K562 (cell line): ENCODE results near the gene TNIK. TPM values are rescaled to one million over a fixed set of nuclear protein-coding genes. Genes with fewer than 3 reads are reported as not detected.

ENCODE experiments used
- ATAC-seq: fragments of 200-7000 bp; cut with Tn5 transposase; 3 replicates; pipeline ENCODE4 v1.9.1; 2020; ENCODE audit warnings: moderate library complexity
- BruUV-seq: library from RNA; stranded (reverse); fragments of 400-500 nt; replicated peaks from 2 replicates; lab custom pipeline; 2021; lab: Mats Ljungman, UMichigan
- CTCF ChIA-PET: fragments of 300-600 bp; formaldehyde crosslinking; extraction: SDS; loops from one replicate; lab custom pipeline; 2021; ENCODE audit warnings: low intra/inter-chr PET ratio; lab: Yijun Ruan, JAX
- POLR2A ChIA-PET: fragments of 300-600, 350-650 bp; sonication (Branson Sonifier 250); formaldehyde crosslinking; extraction: SDS; loops from one replicate; lab custom pipeline; 2021; ENCODE audit warnings: antibody characterized with exemption, inconsistent platforms; lab: Yijun Ruan, JAX
- DNase-seq, 4 experiments: peaks; one replicate each; pipeline versions ENCODE4 v3.0.0 to v3.0.0-alpha.2; 2011 to 2018; ENCODE audit warnings: low spot score in 3 of 4, mixed read lengths in 3 of 4; ENCODE audit errors: extremely low read depth in 1 of 4
- FAIRE-seq: peaks from 2 replicates; lab custom pipeline; 2011; peaks lifted over from hg19 to GRCh38; lab: Jason Lieb, UNC
- H2AFZ ChIP-seq: 2 replicates; pipeline ENCODE4 v1.6.0; 2011; ENCODE audit warnings: low read depth, low read length, control low read depth, inconsistent platforms
- H3K27ac ChIP-seq: fragments of 200-600 bp; 3 replicates; pipeline ENCODE4 v1.8.0; 2011; ENCODE audit warnings: low read depth, mild to moderate bottlenecking, control low read depth, inconsistent platforms, low read length, moderate library complexity, mixed read lengths; ENCODE audit errors: extremely low read depth
- H3K27me3 ChIP-seq, 2 experiments: fragments of 300-600 bp in 1 of 2; 2 replicates in 1 of 2; 3 replicates in 1 of 2; pipeline versions ENCODE4 v1.6.0 to v1.8.0; 2011; ENCODE audit warnings: inconsistent platforms in 2 of 2, low read length in 2 of 2, mild to moderate bottlenecking in 1 of 2, mixed read lengths in 1 of 2, moderate library complexity in 1 of 2; ENCODE audit not compliant: control insufficient read depth in 2 of 2, insufficient read depth in 2 of 2
- H3K36me3 ChIP-seq: fragments of 300-600 bp; 3 replicates; pipeline ENCODE4 v1.8.0; 2011; ENCODE audit warnings: mild to moderate bottlenecking, low read length, inconsistent platforms; ENCODE audit not compliant: control insufficient read depth, insufficient read depth
- H3K4me1 ChIP-seq, 2 experiments: fragments of 200-600 bp in 1 of 2; replicated peaks in 1 of 2; 2 replicates in 1 of 2; 3 replicates in 1 of 2; pipeline versions ENCODE4 v1.5.1 to v1.8.0; 2011; ENCODE audit warnings: inconsistent platforms in 2 of 2, low read length in 2 of 2, mild to moderate bottlenecking in 1 of 2, mixed read lengths in 1 of 2, moderate library complexity in 1 of 2; ENCODE audit not compliant: control insufficient read depth in 2 of 2, insufficient read depth in 2 of 2
- H3K4me2 ChIP-seq: 2 replicates; pipeline ENCODE4 v1.6.1; 2011; ENCODE audit warnings: low read length, control low read depth, inconsistent platforms, mixed read lengths; ENCODE audit not compliant: insufficient read depth
- H3K4me3 ChIP-seq: fragments of 200-600 bp; sonication (generic), shearing (Covaris generic); 2 replicates; pipeline ENCODE4 v1.5.1; 2016; ENCODE audit warnings: control low read depth, inconsistent platforms
- H3K79me2 ChIP-seq: fragments of 200-600 bp; 3 replicates; pipeline ENCODE4 v1.8.0; 2011; ENCODE audit warnings: low read length, inconsistent platforms; ENCODE audit not compliant: control insufficient read depth, insufficient read depth
- H3K9ac ChIP-seq, 2 experiments: 2 replicates each; pipeline versions ENCODE4 v1.6.0 to v1.6.1; 2011; ENCODE audit warnings: low read depth in 2 of 2, low read length in 2 of 2, control low read depth in 1 of 2, inconsistent platforms in 1 of 2, mild to moderate bottlenecking in 1 of 2, mixed read lengths in 1 of 2; ENCODE audit not compliant: insufficient read depth in 1 of 2
- H3K9me1 ChIP-seq: one replicate; pipeline ENCODE4 v1.6.0; 2011; ENCODE audit warnings: inconsistent platforms, mild to moderate bottlenecking, low read length, moderate library complexity; ENCODE audit not compliant: control insufficient read depth, insufficient read depth
- H3K9me3 ChIP-seq: replicated peaks from 2 replicates; pipeline ENCODE4 v1.5.1; 2011; ENCODE audit warnings: low read depth, low read length, inconsistent platforms; ENCODE audit not compliant: control insufficient read depth, insufficient read depth
- H4K20me1 ChIP-seq: replicated peaks from 2 replicates; pipeline ENCODE4 v1.6.1; 2011; ENCODE audit warnings: low read length, inconsistent platforms, mixed read lengths; ENCODE audit not compliant: control insufficient read depth, insufficient read depth
- CEBPB ChIP-seq: fragments of 450-650 bp; IDR thresholded peaks from 2 replicates; pipeline ENCODE4 v1.6.1; 2016; ENCODE audit warnings: missing genetic modification characterization, missing compliant biosample characterization
- CREB5 ChIP-seq: fragments of 250-450 bp; sonication (Bioruptor Pico); IDR thresholded peaks from 2 replicates; pipeline ENCODE4 v1.5.0; 2020; ENCODE audit warnings: mild to moderate bottlenecking
- CREM ChIP-seq: IDR thresholded peaks from 2 replicates; pipeline ENCODE4 v1.6.1; 2014; ENCODE audit warnings: antibody characterized with exemption, low read depth
- CTBP1 ChIP-seq: fragments of 450-650 bp; IDR thresholded peaks from 2 replicates; pipeline ENCODE4 v1.6.1; 2016; ENCODE audit warnings: borderline replicate concordance
- FOS ChIP-seq: IDR thresholded peaks from 3 replicates; pipeline ENCODE4 v1.6.1; 2011; ENCODE audit not compliant: insufficient read length; ENCODE audit errors: extremely low read depth
- HDAC2 ChIP-seq: fragments of 450-650 bp; IDR thresholded peaks from 2 replicates; pipeline ENCODE4 v1.6.1; 2016; ENCODE audit warnings: mild to moderate bottlenecking
- HMG20A ChIP-seq: fragments of 450-650 bp; formaldehyde crosslinking; conservative IDR thresholded peaks from 2 replicates; pipeline ENCODE4 v1.4.0; 2020; ENCODE audit warnings: mild to moderate bottlenecking, mixed read lengths
- L3MBTL2 ChIP-seq: fragments of 450-650 bp; IDR thresholded peaks from 2 replicates; pipeline ENCODE4 v1.6.1; 2016; ENCODE audit warnings: mild to moderate bottlenecking, moderate library complexity
- MTA1 ChIP-seq: fragments of 450-650 bp; IDR thresholded peaks from 2 replicates; pipeline ENCODE4 v1.6.1; 2017; ENCODE audit warnings: borderline replicate concordance
- NR3C1 ChIP-seq: sonication (generic); formaldehyde crosslinking; IDR thresholded peaks from 2 replicates; pipeline ENCODE4 v1.8.1; 2022; ENCODE audit warnings: missing genetic modification reagents
- RAD21 ChIP-seq, 2 experiments: fragments of 250-450 bp in 1 of 2; fragments of 450-650 bp in 1 of 2; sonication (Bioruptor Pico) in 1 of 2; formaldehyde crosslinking in 1 of 2; IDR thresholded peaks in 1 of 2; conservative IDR thresholded peaks in 1 of 2; 2 replicates each; pipeline versions ENCODE4 v1.4.0 to v1.8.0; 2020 to 2022; ENCODE audit warnings: mild to moderate bottlenecking in 2 of 2, moderate library complexity in 1 of 2
- SMAD1 ChIP-seq: fragments of 150-350 bp; IDR thresholded peaks from 2 replicates; pipeline ENCODE4 v1.6.1; 2014; ENCODE audit warnings: low read length, low read depth; ENCODE audit not compliant: partially characterized antibody
- ZBTB7A ChIP-seq: IDR thresholded peaks from 2 replicates; pipeline ENCODE4 v1.6.1; 2011; ENCODE audit warnings: low read depth, mild to moderate bottlenecking, low read length, moderate library complexity, borderline replicate concordance; ENCODE audit not compliant: control insufficient read depth
- ZEB2 ChIP-seq: fragments of 450-650 bp; IDR thresholded peaks from 2 replicates; pipeline ENCODE4 v1.6.1; 2016
- ZFP36 ChIP-seq: fragments of 150-350 bp; IDR thresholded peaks from 2 replicates; pipeline ENCODE4 v1.6.1; 2018; ENCODE audit warnings: low read length, low read depth; ENCODE audit not compliant: partially characterized antibody
- ZNF140 ChIP-seq: fragments of 250-450 bp; sonication (Bioruptor Pico); IDR thresholded peaks from 2 replicates; pipeline ENCODE4 v1.8.0; 2021; ENCODE audit warnings: moderate library complexity, mild to moderate bottlenecking, inconsistent platforms
- ZNF354B ChIP-seq: fragments of 250-450 bp; sonication (Bioruptor Pico); IDR thresholded peaks from 2 replicates; pipeline ENCODE4 v1.4.0; 2020
- ZNF830 ChIP-seq: fragments of 250-450 bp; sonication (Bioruptor Pico); IDR thresholded peaks from 2 replicates; pipeline ENCODE4 v1.5.0; 2021; ENCODE audit warnings: mild to moderate bottlenecking
- WGBS: fragments of 100-300 bp; shearing (Covaris generic); methylation state at CpG from one replicate; pipeline ENCODE4 v1.1.6; 2016; ENCODE audit warnings: low coverage, mixed read lengths; ENCODE audit not compliant: insufficient coverage; ENCODE audit errors: missing lambda C conversion rate; 5-methylcytosine and 5-hydroxymethylcytosine counted together
- in situ Hi-C: fragments of 300-500 bp; cut with MboI; formaldehyde crosslinking; loops from 4 replicates; pipeline ENCODE4 v1.15.0; 2018; ENCODE audit warnings: inconsistent platforms, mixed read lengths
- intact Hi-C: fragments of 100-400 bp; cut with micrococcal nuclease; formaldehyde crosslinking; loops from 2 replicates; pipeline ENCODE4 v1.14.2; 2022
- polyA plus RNA-seq, 8 experiments: library from polyadenylated mRNA; depleted of rRNA in 4 of 8; stranded (reverse) in 5 of 8; unstranded in 3 of 8; fragments of >200 nt; fragmentation: Nextera tagmentation in 2 of 8; fragmentation: Illumina TruSeq in 1 of 8; extraction: Ambion mirVana in 2 of 8; extraction: Trizol in 1 of 8; gene quantifications; 2 replicates each; pipeline versions ENCODE4 v1.2.1 to v1.2.3, GENCODE V29; 2011 to 2014; ENCODE audit warnings: inconsistent platforms in 1 of 8, missing spikeins in 1 of 8
- total RNA-seq, 7 experiments: library from RNA; depleted of rRNA in 6 of 7; stranded (reverse); fragments of >200 nt in 6 of 7; fragmentation: Illumina TruSeq in 2 of 7; extraction: Trizol in 2 of 7; gene quantifications; 2 replicates each; pipeline versions ENCODE4 v1.2.1 to v1.2.3, GENCODE V29; 2011 to 2021; ENCODE audit warnings: low replicate concordance in 1 of 7
- TF ChIP-seq, protein P1 (sequence below): fragments of 450-650 bp; formaldehyde crosslinking; IDR thresholded peaks from 2 replicates; pipeline ENCODE4 v1.4.0; 2022; ENCODE audit warnings: missing genetic modification characterization
- TF ChIP-seq, protein P2 (sequence below): fragments of 250-450 bp; sonication (Bioruptor Pico); IDR thresholded peaks from 2 replicates; pipeline ENCODE4 v1.8.0; 2021; ENCODE audit warnings: mild to moderate bottlenecking, moderate library complexity

Gene TNIK
- total and polyA plus RNA-seq, 9 of the 15 experiments (the other 6 are each of a cell fraction or from before 2014, with no cell fraction given), result 6.6 to 39.0 (median 24.7) TPM

DNA sequence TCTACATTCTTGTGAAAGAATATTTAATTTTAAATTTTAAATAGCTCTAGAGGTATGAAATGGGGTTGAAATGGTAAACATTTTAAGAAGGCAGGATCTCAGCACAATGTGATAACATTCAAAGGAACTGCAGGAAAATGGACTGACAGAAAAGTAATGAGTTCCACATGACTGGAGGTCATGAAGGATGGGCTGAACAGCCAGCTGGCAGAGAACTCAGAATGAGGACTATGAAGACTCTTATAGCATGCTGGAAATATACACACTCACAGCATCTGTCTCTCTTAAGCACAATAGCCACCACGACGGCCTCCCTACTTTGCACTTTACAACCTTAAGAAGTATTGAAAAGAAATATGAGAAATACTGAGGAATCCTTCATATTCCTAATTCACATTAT is 94.7 kb downstream of the TNIK start:
- 62% methylated on average over 2 of the region's 2 CpGs for WGBS
- H3K9me3 ChIP-seq, result no peaks in the 10 kb centered on the region
- H3K36me3 ChIP-seq, result no peaks in the 10 kb centered on the region; the same call in 2 of the 3 replicates
- no peak overlapping the region for H3K4me3 ChIP-seq
- peaks cover 6% of the 10 kb centered on the region; the same call in 1 of the 3 replicates for H3K79me2 ChIP-seq
- DNase-seq (no peak), FAIRE-seq (no peak), ATAC-seq (no peak)
- 0 out of 2 replicates have a peak, but pooled peaks cover 1% of the 10 kb centered on the region for H4K20me1 ChIP-seq
- H3K9ac ChIP-seq, result no peak overlapping the region
- H3K4me1 ChIP-seq, result peaks cover 0 to 5% of the 10 kb centered on the region in 2 experiments; a peak in 1 of 5 replicates
- no TSS peak for BruUV-seq
- intact Hi-C loops, result no loop called here
- POLR2A ChIA-PET, result interaction anchor here (0.6 to 1.1 kb wide), 3 partner anchors 10 to 125 kb away, joined by 3 to 4 read pairs (median 3); no protein-coding TSS in a partner anchor
- TF ChIP-seq HDAC2 (no peak), CEBPB (tag) (no peak), ZBTB7A (no peak), RAD21 (CRISPR knock-in tag; conservative IDR thresholded peaks at IDR 0.05 in 1 of 2, IDR thresholded peaks at IDR 0.05 in 1 of 2) (no peak), L3MBTL2 (no peak), FOS (no peak), ZNF140 (CRISPR knock-in tag) (no peak), CREM (no peak), HMG20A (CRISPR knock-in tag) (no peak), ZFP36 (no peak), SMAD1 (no peak), ZEB2 (no peak), ZNF830 (CRISPR knock-in tag) (no peak), MTA1 (no peak), CREB5 (CRISPR knock-in tag) (no peak), ZNF354B (CRISPR knock-in tag) (no peak), NR3C1 (no peak), CTBP1 (no peak)
- TF ChIP-seq, protein P1, sequence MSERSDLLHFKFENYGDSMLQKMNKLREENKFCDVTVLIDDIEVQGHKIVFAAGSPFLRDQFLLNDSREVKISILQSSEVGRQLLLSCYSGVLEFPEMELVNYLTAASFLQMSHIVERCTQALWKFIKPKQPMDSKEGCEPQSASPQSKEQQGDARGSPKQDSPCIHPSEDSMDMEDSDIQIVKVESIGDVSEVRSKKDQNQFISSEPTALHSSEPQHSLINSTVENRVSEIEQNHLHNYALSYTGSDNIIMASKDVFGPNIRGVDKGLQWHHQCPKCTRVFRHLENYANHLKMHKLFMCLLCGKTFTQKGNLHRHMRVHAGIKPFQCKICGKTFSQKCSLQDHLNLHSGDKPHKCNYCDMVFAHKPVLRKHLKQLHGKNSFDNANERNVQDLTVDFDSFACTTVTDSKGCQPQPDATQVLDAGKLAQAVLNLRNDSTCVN (CRISPR knock-in tag), result no peak
- TF ChIP-seq, protein P2, sequence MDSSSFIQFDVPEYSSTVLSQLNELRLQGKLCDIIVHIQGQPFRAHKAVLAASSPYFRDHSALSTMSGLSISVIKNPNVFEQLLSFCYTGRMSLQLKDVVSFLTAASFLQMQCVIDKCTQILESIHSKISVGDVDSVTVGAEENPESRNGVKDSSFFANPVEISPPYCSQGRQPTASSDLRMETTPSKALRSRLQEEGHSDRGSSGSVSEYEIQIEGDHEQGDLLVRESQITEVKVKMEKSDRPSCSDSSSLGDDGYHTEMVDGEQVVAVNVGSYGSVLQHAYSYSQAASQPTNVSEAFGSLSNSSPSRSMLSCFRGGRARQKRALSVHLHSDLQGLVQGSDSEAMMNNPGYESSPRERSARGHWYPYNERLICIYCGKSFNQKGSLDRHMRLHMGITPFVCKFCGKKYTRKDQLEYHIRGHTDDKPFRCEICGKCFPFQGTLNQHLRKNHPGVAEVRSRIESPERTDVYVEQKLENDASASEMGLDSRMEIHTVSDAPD (CRISPR knock-in tag), result no peak
- CTCF ChIA-PET, result no interaction called here
- no peak overlapping the region for H3K4me2 ChIP-seq
- H3K27ac ChIP-seq, result no peak overlapping the region
- H3K9me1 ChIP-seq, result no peaks in the 10 kb centered on the region
- H2AFZ ChIP-seq, result no peak overlapping the region
- in situ Hi-C loops, result no loop called here
- H3K27me3 ChIP-seq, result no peaks in the 10 kb centered on the region
